Glomerular visceral epithelial cell (primary cell): ENCODE results near the gene ARMH3.
A peak's percentile ranks its signal among the peaks of the same experiment; 100 is the strongest.
"Not testable (repeated sequence)": the region's sequence is repeated elsewhere in the genome, so short reads cannot be mapped to it uniquely, and the experiment has no call there.

Experiments
- DNase-seq: peaks from one replicate; pipeline ENCODE4 v3.0.0-alpha.2; 2016; ENCODE audit errors: extremely low spot score

ARMH3 gene

DNA sequence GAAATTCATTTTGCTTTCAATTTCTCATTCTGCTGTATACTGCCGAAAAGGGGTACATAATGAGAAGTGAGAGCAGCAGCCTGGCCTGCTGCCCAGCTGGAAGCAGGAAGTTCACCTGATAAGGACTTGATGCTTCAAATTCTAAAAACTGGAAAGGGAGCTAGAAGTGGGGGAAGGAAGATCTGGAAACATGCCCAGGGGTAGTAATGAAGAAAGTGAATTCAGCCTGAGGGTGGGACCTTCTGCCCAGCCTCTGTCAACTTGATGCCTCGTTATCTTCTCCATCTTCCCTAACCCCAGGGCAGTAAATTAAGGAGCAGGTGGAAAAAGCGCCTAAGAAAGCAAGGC is 69.4 kb downstream of the ARMH3 start:
- DNase-seq: no peak

DNA sequence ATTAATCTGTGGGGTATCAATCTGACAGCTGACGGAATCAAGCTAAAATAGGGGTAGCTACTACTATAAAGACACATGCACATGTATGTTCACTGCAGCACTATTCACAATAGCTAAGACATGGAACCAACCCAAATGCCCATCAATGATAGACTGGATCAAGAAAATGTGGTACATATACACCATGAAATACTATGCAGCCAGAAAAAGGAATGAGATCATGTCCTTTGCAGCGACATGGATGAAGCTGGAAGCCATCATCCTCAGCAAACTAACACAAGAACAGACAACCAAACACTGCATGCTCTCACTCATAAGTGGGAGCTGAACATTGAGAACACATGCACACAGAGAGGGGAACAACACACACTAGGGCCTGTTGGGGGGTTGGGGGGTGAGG is 75.3 kb downstream of the ARMH3 start:
- not testable (repeated sequence) for DNase-seq

DNA sequence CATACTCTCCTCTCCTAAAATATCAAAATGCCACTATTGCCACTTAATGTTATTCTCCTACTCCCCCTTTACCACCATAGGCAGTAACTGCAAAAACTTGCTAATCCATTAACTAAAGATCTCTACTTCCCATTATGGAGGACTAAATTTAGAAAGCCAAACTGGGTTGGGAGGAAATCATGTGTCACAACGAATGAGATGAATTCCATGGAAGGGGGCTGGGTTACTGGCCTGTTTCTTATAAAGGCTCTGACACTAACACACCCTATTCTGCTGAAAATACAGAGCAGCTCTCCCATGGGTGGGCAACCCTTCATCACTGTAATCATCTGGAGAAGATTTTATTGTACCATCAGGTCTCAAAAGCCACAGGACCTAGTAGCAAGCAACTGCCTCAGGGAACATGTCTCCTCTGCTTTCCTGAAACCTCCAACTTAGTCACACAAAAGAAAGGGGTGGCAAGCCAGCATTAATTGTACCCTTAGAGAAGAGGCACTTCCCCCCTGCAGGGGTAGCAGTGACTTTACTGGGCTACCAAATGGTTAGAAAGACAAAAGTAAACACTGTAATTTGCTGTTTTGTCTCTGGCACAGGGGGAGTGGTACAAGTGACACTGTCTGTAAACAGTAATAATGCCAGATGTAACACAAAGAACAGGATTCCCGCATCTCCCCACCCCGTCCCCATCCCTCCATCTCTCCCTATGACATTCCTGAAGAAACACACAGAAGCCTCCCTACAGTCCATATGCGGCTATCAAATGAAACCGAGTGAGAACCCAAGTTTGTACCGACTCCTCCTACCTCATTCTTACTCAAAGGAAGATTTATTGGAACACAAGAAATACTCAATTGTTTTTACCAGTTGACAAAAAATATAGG is 81.6 kb downstream of the ARMH3 start:
- no peak for DNase-seq

DNA sequence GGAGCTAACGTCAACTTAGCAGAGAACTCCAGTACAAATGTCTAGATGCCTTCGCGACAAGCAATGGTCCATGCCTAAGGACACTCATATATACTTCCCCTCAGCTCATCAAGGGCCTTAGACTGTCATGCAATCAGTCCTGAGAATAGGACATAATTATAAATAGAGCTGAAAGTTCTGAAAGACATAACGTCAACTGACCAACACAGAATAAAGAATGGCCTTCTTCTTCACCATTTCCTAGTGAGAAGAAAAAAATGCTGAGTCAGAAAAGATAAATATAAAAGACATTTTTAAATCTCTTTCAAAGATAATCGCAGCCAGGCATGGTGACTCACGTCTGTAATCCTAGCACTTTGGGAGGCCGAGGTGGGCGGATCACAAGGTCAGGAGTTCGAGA is 83.2 kb downstream of the ARMH3 start:
- DNase-seq: no peak

DNA sequence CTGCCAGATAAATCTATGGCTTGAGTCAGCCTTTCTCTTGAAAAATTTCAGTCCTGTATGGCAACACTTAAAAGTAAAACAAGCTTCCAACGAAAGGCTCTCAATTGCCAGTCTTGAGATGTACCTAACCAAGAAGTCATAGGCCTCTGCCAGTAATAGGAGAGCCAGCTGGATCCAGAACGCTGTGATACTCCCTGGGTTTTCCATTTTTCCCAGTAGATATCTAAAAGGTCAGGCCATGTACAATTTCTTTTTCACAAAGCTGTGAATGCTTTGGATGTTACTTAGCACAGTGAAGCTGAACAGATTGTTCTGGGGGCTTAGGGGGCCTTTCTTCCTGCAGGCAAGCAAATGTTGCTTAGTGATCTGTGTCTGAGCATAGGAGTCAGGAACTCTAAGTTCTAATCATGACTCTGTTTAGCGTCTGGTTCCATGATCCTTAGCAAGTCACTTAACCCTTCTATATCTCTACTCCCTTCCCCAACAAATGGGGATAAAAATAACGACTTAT is 86.5 kb downstream of the ARMH3 start:
- DNase-seq: no peak

DNA sequence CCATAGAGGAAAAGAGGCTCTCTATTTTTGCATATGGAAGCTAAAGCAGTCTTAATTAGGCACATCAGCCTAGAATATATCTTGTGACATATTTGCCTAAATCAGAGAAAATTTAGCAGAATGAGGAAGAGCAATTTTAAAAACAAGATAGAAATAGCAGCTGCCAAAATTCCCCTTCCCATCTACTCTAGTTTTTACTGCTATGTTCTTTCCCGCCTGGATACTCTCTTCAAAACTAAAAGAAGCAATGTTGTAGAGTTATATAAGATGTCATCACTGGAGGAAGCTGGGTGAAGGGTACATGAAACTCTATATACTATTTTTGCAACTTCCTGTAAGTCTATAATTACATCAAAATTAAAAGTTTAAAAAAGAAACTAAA is 87.0 kb downstream of the ARMH3 start:
- DNase-seq: no peak

DNA sequence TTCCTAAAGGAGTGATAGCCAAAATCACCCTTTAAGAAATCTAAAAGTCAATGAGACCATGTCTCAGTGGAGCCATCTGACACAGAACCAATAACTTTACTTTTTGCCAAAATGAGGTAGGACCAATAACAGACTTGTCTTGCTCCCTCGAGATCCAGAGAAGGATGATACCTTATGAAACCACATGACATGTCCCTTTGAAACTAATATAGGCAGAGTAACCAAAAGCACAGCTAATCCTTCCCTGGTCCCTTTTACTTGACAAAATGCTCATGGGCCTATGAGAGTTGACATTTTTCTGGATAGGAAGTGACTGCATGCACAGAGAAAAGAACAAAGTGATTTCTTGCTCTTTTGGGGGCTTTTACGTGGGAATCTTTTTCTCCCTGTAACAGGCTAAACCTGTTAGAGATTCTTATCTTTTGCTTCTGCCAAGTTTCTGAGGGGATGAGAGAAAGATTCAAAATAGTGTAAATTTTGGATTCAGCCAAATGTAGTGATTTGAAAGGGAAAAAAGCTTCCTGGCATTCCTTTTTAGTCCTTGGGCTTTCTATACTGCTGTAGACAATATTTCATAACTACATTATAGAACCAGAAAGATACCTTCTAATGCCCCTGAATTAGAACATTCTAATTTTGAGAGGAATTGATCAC is 87.6 kb downstream of the ARMH3 start:
- no peak for DNase-seq

DNA sequence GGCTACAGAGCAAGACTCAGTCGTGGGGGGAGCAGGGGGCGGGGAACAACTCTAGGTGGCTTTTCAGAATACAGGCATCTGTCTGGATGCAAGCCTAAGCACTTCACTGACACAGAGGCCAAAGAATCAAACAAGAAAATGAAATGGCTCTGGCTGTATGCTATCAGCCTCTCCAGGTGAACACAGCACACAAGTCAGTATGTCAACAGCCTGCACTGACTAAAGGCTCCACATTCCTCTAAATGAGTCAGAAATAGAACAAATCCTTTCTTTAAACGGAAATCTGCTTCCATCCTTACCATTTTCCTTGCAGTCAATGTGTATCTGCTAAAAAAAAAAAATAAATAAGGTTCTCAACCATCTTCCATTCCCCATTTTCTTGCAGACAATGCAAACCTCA is 88.3 kb downstream of the ARMH3 start:
- DNase-seq: no peak

DNA sequence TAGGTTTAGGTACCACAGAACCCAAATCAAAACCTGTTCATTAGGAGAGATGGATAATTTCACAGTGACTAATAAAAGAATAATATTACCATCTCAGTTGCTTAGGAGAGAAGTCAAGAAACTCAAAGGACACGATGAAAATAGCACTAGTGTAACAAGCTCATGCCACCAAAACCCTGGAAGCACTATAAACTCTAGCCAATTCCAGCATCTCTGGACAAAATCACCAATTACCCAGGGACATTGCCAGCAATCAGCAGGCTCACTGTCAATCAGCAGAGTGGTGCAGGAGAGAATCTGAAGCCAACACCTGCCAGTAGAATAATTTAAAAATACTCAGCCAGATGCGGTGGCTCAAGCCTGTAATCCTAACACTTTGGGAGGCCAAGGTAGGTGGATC is 88.9 kb downstream of the ARMH3 start:
- no peak for DNase-seq

DNA sequence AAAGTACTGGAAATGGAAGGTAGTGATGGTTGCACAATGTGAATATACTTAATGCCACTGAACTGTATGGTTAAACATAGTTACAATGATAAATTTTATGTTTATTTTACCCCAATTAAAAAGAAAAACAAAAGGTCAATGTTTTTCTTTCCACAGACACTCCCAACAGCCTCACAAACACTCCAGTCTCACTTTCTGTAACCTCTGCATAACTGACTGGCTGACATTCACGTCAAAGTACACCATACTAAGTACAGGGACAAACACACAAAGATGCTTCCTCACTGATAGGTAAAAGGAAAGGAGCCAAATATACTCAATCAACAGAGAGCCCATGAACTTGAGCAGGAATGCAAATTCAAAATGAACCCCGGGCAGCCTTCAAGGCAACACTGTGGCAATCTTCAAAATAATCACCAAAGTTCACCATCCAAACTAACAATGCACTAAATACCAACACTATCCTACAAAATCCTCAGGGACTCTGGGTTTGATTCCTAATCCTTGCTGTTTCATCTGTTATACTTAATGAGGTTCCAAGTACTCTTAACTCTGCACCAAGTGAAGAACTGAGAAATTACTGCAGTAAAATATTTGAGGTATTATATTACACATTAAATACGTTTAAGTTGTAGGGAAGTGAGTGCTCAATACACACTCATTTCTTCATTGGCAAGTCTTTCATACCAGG is 90.8 kb downstream of the ARMH3 start:
- DNase-seq: no peak

DNA sequence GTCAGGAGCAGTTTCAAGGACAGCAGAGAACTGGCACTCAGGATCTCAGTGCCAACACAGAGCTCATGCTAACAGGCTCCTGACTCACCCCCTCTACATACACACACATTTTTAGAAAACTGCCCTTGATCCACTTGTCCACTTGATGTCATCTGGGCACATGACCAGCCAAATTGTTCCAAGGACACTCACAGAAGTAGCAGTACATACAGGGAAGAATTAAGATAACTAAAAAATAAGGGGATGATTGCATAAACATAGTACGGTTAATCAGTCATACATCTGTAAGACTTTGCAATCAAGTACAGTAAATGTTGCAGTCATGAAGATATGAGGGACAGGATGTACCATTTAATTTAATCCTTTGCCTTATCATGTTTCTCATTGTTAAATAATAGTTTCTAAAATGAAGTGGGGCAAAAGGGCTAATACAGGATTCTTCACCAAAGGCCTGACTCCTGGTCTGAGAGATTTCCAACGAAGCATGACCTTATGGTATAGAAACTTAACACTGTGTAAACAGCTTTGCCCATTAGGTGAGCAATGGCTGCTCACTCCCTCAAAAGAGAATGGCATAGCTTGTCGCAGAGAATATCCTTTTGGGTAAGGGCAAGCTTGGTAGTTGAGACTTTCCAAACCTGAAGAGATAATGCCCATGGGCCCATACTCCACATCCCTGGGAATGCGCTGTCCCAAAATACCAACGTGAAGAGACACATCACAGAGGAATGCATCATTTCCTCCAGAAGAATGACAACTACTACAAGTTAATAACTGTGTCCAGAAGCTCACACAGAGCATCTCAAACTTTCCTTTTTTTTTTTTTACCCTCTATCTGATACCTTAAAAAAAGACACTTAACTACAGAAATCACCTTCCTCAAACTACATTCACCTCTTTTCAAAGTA is 94.1 kb downstream of the ARMH3 start:
- DNase-seq: peak; percentile 11

DNA sequence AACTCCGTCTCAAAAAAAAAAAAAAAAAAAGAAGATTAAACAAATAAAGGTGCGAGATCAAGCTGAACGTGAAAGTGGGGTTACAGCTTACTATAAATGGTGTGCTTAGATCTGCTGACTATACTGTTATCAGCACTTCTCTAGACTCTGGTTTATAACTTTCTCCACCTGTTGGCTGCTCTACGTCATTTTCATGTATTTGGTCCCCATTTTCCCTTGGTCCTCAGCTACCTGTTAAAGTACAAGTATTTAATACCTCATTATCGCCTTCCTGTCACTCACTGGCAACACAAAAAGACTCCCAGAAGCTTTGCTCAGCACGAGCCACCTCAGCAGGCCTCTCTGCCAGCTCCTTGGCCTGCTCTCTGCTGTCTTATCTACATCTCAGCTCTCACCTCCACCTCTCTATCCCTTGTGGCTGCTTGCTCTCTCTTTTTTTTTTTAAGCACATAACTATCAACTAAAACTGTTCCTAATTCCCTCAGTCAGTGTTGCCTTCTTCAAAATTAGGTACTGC is 95.0 kb downstream of the ARMH3 start:
- DNase-seq: no peak

DNA sequence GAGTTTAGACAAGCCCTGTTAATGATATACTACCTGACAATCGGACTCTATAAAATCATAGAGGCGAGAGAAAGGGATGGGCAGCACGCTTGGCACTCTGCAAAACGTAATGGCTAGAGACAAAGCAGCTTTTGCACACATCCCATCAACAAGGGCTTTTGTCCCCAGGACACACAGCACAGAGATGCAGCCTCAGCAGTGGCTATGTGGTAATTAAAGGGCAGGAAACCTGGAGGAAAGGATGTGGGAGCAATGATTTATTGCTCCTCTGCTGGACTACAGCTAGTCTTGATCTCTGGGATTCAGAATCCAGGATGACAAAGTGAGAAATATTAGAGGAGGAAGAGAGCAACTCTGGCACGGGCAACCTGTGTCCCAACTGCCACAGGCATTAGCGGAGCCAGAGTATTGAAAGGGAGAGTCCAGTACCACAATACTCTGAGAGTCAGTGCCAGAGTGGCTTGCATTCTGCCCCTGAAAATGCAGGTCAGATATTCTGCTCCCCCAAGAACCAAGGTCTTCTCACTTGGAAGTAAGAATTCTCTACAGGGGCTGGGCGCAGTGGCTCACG is 96.5 kb downstream of the ARMH3 start:
- DNase-seq: no peak

DNA sequence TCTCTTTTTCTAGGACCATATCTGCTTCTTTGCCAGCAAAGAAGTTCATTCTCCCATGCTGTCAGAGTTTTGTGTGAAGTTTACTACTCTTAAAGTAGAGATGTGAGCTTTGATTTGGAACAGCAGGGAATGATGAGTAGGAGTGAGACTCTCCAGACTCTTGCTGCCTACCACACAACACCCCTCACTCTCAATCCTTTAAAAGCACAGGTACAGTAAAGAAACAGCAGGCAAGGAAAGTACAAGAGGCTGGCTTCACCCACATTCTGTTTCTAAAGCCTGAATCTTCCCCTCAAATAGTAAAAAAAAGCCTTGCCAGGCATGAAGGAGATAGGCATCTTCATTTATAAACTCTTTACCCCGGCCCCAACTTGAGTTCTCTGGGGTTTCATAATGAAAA is 97.3 kb downstream of the ARMH3 start:
- DNase-seq: no peak

DNA sequence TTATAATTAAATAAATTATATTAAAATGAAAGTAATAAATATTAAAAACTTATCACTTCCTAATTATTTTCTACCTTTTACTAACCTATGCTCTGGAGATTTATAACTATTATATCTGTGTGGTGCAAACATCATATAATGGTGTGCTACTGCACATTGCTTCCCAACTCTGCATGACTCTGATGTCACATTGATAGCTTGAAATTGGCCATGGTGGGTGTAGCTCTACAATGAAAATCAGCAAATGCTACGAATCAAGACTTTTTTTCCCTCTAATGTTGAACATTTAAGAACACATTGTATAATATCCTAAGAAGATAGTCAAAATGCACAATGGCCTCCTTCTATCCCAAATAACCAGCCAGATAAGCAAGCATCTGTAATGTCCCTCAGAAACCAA is 99.1 kb downstream of the ARMH3 start:
- DNase-seq: no peak

DNA sequence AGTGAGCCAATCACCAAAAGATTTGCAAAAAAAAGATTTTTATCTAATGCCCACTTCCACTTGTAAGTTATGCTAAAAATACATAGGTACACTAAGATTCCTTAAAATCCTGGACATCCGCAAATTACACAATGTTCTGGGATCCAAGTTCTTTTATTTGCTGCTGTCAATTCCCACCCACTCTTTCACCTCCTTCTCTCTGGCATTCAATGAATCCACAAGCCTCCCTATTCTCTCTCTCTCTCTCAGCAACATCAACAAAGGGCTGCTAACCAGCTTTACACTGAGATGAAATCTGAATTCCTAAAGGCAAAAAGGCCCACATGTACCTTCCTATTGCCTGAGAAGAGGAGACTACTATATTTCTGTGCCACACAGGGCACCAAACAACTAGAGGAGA is 99.9 kb downstream of the ARMH3 start:
- DNase-seq: no peak

DNA sequence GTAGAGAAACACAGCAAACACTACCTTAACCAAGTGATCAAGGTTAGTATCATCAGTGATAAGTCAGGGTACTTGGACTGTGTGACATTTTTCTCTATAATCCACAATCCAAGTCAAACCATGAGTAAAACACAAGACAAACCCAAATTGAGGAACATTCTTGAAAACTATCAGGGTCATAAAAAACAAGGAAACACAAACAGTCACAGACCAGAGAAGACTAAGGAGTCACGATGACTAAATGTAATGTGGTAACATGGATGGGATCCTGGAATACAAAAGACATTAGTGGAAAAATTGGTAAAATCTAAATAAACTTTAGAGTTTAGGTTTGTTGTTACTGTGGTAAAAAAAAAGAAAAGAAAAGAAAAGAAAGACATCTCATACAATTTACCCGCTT is 103.8 kb downstream of the ARMH3 start:
- DNase-seq: no peak

DNA sequence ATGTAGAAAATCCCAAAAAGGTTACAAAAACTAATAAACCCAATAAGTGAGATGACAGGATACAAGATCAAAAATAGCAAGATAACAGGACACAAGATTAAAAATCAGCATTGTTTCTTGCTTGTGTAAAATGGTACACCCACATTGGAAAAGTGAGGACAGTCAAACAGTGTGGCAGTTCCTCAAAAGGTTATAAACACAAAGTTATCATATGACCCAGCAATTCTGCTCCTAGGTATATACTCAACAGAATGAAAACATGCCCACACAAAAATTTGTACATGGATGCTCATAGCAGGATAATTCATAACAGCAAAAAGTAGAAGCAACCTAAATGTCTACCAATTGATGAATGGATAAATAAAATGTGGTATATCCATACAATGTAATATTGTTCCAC is 105.8 kb downstream of the ARMH3 start:
- DNase-seq: no peak

DNA sequence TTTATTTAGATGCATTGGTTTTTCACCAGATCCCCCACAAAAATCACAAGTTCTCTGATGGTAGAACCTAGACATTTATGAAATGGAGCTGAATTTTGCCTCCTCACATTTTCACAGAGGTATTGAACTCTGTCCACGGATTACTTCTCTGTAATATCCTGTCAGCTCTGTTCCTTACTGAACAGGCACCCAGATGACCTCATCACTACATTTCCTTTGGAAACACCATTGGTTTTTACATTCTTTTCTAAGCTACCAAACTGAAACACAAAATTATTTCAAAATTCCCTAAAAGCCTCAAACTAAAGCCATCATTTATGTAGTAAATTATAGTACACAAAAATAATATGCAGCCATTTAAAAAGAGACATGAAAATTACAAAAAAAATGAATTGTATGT is 114.1 kb downstream of the ARMH3 start:
- peak; percentile 11 for DNase-seq

DNA sequence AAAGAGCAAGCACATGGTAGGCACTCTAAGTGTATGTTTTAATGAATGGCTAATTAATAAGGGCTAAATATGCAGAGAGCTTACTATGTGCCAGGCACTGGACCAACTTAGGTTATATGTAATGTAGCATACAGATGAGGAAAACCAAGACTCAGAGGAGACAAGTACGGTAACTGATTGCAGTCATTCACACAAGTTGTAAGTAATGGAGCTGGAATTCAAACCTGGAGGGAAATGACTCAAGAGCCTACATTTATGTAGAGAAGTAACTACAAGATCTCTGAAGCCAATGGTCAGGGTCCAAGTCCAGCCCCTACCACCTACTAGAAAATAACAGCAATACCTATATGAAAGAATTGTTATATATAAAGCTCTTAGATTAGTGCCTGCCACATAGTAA is 115.1 kb downstream of the ARMH3 start:
- no peak for DNase-seq

DNA sequence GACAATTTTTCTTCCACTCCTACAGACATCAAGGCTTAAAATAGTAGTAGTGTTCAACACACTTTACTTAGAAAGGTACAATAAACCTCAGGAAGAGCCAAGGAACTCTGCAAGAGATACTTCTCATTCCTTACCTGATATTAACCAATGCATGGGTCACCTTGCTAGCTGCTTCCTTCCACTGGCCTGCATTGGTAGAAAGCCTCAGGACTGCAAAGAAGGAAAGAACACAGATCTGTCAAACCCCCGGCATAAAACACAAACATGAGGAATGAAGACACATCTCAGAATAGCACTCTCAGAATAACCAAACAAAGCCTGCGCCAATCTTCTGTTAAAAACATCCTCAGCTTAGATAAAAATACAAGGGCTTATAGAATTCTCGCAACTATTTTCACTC is 116.2 kb downstream of the ARMH3 start:
- DNase-seq: no peak
